Measurements from ENCODE around the gene PIK3CA.
"Not testable (repeated sequence)": the region's sequence is repeated elsewhere in the genome, so short reads cannot be mapped to it uniquely, and the experiment has no call there.

PIK3CA gene

DNA sequence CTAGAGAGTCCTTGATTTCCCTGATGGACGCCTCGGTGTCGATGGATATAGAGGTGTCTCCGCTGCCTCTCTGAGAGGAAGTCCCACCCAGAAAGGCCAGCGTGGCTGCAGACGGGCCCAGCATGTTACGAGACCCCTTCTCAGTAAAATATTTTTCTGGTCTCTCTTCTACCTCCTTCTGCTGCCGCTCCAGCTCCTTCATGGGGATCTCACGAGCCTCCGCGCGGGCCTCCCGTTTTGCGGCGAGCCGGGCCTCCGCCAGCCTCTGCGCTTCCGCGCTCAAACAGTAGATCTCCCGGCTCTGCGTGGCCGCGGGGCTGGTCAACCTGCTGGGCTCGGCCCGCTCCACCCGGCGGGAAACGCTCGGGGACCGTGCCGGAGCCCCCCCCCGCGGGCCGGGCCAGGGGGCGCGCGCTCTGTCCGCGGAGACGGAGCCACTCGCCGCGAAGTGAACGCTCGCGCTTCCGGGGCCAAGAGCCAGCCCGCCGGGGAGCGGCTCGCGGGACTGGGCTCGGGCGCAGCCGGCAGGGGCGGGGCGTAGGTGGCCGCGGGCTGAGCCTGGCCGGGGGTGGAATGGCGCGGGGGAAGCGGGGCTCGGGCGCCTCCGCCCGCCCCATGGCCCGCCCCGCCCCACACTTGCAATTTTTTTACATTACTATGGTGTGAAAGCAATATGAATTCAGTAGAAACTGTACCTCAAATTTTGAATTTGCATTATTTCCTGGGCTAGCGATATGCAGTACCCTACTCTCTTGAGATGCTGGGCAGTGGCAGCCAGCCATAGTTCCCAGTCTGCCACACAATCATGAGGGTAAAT lies 113.0 kb downstream of the PIK3CA start:
- DNase-seq (ENCODE audit: low spot score) (no peak), FAIRE-seq (no peak)

DNA sequence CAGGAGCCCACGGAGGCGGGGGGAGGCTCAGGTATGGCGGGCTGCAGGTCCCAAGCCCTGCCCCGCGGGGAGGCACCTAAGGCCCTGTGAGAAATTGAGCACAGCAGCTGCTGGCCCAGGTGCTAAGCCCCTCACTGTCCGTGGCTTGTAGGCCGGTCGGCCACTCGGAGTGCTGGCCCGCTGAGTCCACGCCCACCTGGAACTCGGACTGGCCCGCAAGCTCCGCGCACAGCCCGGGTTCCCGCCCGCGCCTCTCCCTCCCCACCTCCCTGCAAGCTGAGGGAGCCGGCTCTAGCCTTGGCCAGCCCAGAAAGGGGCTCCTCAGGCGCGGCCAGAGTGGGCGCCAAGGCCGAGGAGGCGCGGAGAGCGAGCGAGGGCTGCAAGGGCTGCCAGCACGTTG lies 115.0 kb downstream of the PIK3CA start:
- FAIRE-seq: no peak
- DNase-seq (ENCODE audit: low spot score): no peak

DNA sequence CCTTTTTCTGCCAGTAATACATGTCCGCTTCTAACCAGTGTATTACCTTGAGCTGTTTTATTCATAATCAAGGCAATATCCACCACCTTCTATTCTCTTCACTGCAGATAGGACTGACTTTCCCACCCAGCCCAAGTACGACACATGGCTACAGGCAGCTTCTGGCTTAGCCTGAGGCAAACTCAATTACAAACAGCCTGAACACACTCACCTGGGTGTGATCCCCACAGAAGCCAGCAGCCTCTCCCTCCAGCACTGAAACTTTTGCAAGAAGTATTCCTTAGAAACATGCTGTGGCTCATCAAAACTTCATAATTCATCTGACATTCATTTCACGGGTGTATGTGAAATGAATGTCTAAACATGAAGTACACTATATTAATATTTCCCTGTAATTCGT lies 116.3 kb downstream of the PIK3CA start:
- DNase-seq (ENCODE audit: low spot score): no peak
- FAIRE-seq: no peak

DNA sequence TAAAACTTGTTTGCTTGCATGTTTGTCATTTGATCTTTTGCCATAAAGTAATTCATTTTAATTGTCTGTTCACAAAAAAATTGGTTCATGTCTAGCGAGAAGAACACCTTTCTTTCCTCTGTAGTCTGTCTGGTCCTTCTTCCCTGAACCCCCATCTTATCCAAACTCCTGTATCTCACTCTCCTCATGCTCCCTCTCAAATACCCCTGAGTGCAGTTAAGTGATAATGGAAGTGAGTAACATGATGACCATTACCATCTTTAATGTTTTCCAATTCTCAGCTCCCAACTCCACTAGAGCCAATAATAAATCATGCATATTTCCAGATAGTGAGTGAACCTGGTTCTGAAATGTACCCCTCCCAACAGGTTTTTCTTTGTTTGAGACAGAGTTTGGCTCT lies 116.9 kb downstream of the PIK3CA start:
- no peak for FAIRE-seq
- DNase-seq (ENCODE audit: low spot score): no peak

DNA sequence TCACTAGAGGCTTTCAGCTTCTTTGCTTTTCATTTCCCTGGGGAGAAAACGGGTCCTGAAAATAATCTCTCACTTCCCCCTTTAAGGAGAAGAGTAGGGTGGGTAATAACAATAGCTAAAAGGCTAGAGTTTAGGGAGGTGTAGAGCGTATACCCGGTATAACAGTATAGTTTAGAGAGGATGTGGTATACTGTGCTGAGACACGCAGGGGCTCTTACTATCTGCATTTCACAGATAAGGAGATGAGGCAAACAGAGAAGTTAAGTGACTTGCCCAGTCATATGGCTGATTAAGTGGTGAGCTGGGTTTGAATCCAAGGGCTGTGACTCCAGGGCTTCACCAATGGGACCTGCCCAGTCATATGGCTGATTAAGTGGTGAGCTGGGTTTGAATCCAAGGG lies 117.7 kb downstream of the PIK3CA start:
- FAIRE-seq (no peak), DNase-seq (ENCODE audit: low spot score) (no peak)

DNA sequence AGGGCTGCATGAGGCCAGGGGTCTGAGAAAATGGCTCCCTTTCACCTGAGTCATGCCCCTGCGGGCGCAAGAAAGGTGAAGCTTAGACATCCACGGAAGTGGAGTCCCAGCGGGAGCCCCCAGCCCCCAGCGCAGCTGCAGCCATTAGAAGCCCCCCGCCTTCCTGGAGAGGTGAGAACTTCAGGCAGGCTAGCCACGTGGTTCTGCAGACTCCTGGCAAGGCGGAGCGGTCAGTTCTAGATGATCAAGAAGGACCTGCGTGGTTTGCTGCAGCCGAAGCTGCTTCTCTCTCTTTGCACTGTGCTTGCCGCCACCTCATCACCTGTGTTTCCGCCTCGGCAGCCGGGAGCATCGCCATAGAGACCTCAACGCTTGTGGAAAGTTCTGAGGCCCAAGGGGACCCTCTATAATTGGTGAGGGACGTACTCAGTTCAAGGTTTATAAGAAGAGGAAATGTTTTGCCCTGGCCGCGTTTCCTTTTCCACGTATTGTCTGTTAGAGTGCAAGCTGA lies 118.6 kb downstream of the PIK3CA start:
- FAIRE-seq (no peak), DNase-seq (ENCODE audit: low spot score) (no peak)

DNA sequence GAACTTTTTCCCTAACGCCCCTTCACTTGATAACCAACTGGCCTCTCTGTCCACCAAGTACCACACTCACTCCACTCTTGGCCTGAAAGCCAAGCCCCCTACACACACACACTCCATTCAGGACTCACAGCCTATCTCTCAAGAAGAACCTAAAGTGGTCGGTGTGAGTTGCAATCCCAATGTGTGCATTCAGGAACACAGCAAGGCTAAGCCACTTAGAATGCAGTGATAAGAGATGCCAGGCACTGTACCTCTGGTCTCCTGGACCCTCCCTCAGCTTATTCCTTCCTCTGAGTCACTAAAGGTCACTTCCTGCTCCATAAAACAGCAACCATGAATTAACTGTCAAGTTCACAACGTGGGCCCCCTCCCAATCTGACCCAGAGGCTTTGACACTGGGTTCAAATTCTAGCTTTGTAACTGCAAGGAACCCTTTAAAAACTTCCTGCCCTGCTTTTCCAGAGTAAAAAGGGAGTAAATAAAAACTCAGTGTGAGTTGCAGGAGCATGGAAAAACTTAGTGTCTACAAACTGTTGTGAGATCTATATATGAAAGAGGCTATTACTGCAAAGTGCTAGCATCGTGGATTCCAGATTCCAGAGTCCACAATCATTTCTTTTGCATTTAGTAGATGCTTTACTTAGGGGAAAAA lies 120.4 kb downstream of the PIK3CA start:
- no peak for FAIRE-seq
- DNase-seq (ENCODE audit: low spot score): no peak

DNA sequence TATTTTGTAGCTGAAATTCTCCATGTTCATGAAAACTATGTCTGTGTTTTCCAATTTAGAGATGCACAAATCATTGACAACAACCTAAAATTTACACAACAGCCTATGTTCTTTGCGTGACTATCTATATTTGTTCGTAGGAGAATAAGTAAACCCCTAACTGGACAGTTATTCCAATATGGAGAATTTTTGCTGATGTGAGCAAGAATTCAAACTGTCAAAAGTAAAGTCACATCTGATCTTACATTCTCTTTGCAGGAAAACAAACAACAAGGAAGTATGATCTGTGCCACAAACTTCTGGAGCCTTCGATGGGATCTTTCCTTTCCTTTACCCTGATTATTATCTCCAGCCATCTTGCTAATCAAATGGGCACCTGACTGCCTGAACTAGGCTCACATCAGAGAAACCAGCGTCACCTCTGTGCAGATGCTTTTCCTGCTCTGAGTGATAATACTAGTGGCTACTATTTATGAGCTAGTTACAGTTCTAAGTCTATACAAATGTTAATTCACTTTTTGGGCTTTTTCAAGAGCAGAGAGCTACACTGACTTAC lies 121.1 kb downstream of the PIK3CA start:
- no peak for FAIRE-seq
- no peak for DNase-seq (ENCODE audit: low spot score)

DNA sequence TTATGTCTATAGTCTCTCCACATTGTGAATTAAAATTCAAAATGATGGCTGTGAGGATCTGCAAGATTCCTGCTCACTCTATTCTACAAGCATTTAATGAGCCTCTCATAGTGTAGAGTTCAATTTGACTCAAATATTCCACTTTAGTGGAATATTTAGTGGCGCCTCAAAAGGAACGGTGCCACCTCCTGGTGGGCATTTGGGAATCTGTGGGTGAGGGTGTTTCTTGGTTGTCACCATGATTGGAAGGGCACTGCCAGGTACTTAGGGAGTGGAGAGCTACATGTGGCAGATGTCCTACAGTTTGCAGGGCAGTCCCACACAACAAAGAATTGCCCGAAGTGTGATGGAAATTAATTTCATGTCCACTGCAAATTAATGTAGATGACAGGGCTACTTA lies 124.2 kb downstream of the PIK3CA start:
- FAIRE-seq: no peak
- DNase-seq (ENCODE audit: low spot score): no peak

DNA sequence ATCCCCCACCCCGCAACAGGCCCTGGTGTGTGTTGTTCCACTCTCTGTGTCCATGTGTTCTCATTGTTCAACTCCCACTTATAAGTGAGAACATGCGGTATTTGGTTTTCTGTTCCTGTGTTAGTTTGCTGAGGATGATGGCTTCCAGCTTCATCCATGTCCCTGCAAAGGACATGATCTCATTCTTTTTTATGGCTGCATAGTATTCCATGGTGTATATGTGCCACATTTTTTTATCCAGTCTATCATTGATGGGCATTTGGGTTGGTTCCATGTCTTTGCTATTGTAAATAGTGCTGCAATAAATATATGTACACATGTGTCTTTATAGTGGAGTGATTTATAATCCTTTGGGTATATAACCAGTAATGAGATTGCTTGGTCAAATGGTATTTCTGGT lies 126.3 kb downstream of the PIK3CA start:
- not testable (repeated sequence) for DNase-seq (ENCODE audit: low spot score); FAIRE-seq

DNA sequence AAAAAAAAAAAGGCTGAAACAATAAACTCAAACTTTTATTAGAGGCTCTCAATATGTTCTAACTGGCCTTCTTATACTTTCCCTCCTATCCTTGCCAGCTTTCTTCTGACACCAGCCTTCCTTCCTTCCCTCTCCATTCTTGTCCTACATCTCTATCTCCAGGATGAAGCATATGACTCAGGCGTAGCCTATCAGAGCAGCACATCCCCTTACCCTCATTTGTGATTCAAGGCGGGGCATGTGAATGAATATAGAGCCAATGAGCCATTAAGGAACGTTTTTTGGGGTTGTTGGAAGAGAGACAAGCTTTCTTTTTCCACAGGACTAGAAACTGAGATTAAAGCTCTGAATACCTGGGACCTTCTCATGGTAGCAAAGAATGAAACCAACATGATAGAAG lies 127.8 kb downstream of the PIK3CA start:
- FAIRE-seq: no peak
- no peak for DNase-seq (ENCODE audit: low spot score)

DNA sequence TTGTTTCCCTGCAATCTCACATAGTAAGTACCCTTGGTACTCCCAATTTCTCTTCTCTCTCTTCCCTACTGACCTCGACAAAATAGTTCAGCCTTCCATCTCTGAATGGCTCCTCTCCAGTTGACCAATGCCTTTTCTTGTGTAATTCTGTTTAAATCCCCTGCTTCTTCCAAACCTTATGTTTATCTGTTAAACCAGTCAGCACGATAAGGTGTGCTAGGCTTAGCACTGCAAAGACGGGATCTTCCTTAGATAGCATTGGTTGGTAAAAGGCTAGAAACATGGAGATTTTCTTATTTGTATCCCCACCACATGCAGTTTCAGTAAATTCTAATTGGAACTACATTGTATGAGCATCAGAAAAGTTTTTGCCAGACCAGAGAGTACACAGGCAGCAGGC lies 128.6 kb downstream of the PIK3CA start:
- DNase-seq (ENCODE audit: low spot score) (no peak), FAIRE-seq (no peak)

DNA sequence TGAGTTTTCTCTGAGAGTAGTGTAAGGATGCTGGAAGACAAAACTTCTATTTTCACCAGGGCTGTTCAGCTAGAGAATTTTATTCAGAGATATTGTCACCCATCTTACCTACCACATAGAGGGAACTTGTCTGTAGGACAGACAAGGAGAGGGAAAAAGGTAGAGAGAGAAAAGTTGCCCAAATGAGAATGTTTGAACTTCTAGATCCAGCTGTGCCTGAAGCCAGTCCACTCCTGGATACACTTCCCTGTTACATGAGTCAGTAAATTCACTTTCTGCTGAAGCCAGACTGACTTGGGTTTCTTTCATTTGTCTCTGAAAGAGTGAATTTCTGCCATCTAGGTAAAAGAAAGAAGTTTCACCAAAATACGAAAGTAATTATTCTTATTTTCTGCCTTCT lies 130.0 kb downstream of the PIK3CA start:
- DNase-seq (ENCODE audit: low spot score) (no peak), FAIRE-seq (no peak)

DNA sequence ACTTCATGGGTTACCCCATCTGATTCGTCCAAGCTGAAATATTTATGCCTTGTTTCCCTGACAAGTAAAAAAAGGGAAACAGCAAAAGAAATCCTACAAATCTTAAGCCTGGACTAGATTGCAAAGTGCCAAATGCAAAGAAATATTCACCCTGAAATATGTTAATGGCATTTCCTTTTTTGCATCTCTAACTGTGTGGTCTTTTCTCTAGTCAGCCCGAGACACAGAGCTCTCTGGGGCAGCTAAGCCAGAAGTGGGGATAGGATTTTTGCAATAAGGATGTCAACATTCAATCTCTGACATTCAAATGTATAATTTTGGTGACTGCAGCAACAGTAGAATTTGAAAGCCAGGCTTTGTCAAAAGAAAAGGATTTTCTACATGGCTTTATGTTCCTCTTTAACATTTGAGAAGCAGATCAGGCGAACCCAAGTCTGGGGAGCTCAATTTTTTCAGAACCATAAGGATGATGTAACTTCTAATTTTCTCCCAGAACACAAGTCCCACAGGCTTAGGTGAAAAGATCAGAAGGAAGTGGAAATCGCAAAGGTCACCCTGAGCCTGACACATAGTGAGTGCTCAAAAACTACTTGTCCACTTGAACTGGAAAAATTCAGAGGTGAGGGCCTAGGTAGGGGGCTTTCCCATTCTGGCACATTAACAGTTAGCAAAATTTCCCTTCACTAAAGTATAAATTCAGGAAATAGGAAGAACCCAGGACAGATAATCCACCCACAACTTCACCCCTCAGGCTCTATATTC lies 131.0 kb downstream of the PIK3CA start:
- FAIRE-seq (no peak), DNase-seq (ENCODE audit: low spot score) (no peak)

DNA sequence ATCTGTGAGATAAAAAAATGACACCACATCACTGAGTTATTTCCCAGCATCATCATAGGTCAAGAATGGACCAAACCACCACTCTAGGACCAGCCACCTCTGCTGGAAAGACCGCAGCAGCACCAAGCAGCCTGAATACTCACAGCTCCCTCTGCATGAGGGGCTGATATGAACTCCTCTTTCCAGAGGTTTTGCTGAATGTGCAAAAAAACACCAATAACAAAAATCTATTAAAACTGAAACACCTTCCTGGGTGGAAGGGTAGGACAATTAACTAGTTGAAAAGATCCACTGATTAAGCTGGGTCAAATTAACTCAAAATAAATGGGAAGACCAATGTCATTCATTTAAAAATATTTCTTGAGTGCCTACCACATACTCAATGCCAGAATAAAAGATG lies 131.7 kb downstream of the PIK3CA start:
- DNase-seq (ENCODE audit: low spot score) (no peak), FAIRE-seq (no peak)

DNA sequence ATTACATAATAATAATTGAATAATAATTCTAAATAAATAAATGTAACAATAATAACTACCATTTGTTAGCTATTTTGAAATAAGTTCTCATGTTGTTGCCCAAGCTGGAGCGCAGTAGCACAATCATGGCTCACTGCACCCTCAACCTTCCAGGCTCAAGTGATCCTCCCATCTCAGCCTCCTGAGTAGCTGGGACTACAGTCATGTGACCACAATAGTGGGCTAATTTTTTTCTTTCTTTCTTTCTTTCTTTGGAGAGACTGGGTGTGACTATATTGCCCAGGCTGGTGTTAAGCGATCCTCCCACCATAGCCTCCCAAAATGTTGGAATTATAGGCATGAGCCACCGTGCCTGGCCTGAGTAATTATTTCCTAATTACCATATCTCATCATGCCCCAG lies 133.7 kb downstream of the PIK3CA start:
- DNase-seq (ENCODE audit: low spot score) (no peak), FAIRE-seq (no peak)

DNA sequence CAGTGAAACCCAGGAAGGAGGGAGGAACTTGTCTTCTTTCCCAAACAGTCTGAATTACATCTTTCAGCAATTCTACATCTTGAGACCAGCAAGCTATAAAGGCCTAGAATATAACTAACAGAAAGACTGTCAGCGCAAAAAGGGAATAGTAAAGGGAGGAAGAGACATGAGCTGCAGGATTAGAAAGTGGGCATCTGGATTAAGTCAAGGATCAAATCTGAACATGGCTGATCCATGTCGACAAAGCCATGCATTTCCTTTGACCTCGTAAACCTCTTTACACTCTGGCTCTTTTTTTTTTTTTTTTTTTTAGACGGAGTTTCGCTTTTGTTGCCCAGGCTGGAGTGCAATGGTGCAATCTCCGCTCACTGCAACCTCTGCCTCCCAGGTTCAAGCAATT lies 138.2 kb downstream of the PIK3CA start:
- FAIRE-seq (no peak), DNase-seq (ENCODE audit: low spot score) (no peak)

DNA sequence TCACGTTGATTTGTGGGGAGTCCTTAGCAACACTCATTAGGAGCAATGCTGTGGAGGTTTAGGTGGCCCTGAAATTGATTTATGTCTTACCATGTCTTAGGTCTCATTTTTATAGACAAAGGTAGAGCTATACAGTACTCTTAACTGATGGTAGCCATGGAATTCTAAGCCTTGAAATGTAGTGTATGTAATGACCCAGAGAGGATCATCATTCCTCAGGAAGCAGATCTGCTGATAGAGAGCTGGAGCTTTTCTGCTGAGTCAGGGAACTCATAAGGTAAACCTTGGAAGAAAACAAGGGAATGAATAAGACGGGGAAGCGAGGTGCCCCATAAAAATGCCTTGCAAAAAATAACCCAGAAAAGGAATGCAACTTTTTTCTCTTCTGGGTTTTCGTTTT lies 140.7 kb downstream of the PIK3CA start:
- FAIRE-seq: no peak

DNA sequence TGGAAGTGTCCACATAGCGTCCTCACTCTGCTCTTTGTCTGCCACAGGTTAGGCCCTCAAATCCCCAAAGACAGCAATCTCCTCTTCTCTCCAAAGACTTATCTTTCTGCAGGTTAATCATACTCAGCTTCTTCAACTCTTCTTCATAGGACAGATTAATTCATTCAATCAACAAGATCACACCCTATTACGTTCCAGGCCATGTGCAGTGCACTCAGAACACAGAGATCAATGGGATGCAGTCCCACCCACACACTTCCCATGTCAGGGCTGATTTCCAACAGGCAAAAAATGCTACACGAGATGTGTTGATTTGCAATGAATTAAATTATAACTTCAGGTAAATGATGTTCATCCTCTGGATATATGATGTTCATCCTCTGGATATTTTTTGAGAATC lies 141.1 kb downstream of the PIK3CA start:
- no peak for DNase-seq (ENCODE audit: low spot score)
- no peak for FAIRE-seq

More for the DNA sequence above, 140.7 kb downstream of the PIK3CA start:
- no peak for DNase-seq (ENCODE audit: low spot score)

Measured in RCC 7860 (cell line).